KMS-11 (cell line): Measurements from ENCODE around the gene SPINK2.

Source experiments
- H2AFZ ChIP-seq: fragments of 200-600 bp; sonication (generic); 2 replicates; pipeline ENCODE4 v1.6.1; 2016; ENCODE audit warnings: antibody characterized with exemption, mixed run types, low read depth
- H3K27ac ChIP-seq: fragments of 200-600 bp; sonication (generic); 2 replicates; pipeline ENCODE4 v1.6.1; 2016; ENCODE audit warnings: mild to moderate bottlenecking, mixed run types
- H3K27me3 ChIP-seq: fragments of 200-600 bp; sonication (generic); 2 replicates; pipeline ENCODE4 v1.6.1; 2017; ENCODE audit warnings: mild to moderate bottlenecking, low read depth, mixed run types, moderate library complexity; ENCODE audit not compliant: insufficient read depth
- H3K36me3 ChIP-seq: fragments of 200-600 bp; sonication (generic); 2 replicates; pipeline ENCODE4 v1.6.1; 2017; ENCODE audit warnings: mild to moderate bottlenecking, mixed run types; ENCODE audit not compliant: insufficient read depth
- H3K4me1 ChIP-seq: fragments of 200-600 bp; sonication (generic); 2 replicates; pipeline ENCODE4 v1.6.1; 2016; ENCODE audit warnings: mild to moderate bottlenecking, low read depth, mixed run types; ENCODE audit not compliant: poor library complexity, severe bottlenecking
- H3K4me2 ChIP-seq: fragments of 200-600 bp; sonication (generic); 2 replicates; pipeline ENCODE4 v1.7.0; 2016; ENCODE audit warnings: mild to moderate bottlenecking, mixed run types
- H3K4me3 ChIP-seq: fragments of 200-600 bp; sonication (generic); IDR thresholded peaks from 2 replicates; pipeline ENCODE4 v1.6.1; 2017; ENCODE audit warnings: low read depth, low read length, mixed read lengths; ENCODE audit not compliant: insufficient read depth
- H3K79me2 ChIP-seq: fragments of 200-600 bp; sonication (generic); 2 replicates; pipeline ENCODE4 v1.6.1; 2016; ENCODE audit warnings: low read depth, mixed run types; ENCODE audit not compliant: insufficient read depth
- H3K9ac ChIP-seq: fragments of 200-600 bp; sonication (generic); 2 replicates; pipeline ENCODE4 v1.6.1; 2016; ENCODE audit warnings: mild to moderate bottlenecking, mixed run types
- H4K20me1 ChIP-seq: fragments of 200-600 bp; sonication (generic); 2 replicates; pipeline ENCODE4 v1.6.1; 2016; ENCODE audit warnings: mild to moderate bottlenecking, mixed run types; ENCODE audit not compliant: insufficient read depth
- TF ChIP-seq, protein P1 (sequence below): fragments of 200-600 bp; sonication (generic); conservative IDR thresholded peaks from 2 replicates; pipeline ENCODE4 v1.6.1; 2017; ENCODE audit warnings: low read depth, mild to moderate bottlenecking, antibody characterized with exemption, low read length, moderate library complexity, mixed read lengths

Gene SPINK2

DNA sequence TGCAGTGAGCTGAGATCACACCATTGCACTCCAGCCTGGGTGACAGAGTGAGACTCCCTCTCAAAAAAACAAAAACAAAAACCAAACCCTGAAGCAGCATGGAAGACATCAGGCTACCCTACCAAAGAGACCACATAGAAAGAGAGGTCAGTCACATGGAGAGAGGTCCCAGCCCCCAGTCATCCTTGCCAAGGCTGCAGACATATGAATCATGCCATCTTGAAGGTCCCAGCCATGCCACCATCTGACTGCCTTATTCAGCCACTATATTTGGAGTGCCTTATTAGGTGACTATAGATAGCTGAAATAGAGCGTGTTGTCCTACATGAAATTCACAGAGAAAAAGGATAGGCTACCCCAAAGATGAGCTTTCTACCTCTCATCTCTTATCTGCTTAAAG is 48.2 kb downstream of the SPINK2 start:
- Histone ChIP-seq H2AFZ (no peak overlapping the region), H3K36me3 (no peaks in the 10 kb centered on the region), H3K27me3 (no peaks in the 10 kb centered on the region), H3K4me2 (no peak overlapping the region), H3K4me3 (no peak overlapping the region), H3K9ac (no peak overlapping the region), H3K27ac (no peak overlapping the region), H3K4me1 (peaks cover 1% of the 10 kb centered on the region), H3K79me2 (no peaks in the 10 kb centered on the region), H4K20me1 (no peaks in the 10 kb centered on the region)
- TF ChIP-seq, protein P1, sequence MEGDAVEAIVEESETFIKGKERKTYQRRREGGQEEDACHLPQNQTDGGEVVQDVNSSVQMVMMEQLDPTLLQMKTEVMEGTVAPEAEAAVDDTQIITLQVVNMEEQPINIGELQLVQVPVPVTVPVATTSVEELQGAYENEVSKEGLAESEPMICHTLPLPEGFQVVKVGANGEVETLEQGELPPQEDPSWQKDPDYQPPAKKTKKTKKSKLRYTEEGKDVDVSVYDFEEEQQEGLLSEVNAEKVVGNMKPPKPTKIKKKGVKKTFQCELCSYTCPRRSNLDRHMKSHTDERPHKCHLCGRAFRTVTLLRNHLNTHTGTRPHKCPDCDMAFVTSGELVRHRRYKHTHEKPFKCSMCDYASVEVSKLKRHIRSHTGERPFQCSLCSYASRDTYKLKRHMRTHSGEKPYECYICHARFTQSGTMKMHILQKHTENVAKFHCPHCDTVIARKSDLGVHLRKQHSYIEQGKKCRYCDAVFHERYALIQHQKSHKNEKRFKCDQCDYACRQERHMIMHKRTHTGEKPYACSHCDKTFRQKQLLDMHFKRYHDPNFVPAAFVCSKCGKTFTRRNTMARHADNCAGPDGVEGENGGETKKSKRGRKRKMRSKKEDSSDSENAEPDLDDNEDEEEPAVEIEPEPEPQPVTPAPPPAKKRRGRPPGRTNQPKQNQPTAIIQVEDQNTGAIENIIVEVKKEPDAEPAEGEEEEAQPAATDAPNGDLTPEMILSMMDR: no peak

GRCh38 chr4:56772134-56772533 is 49.4 kb downstream of the SPINK2 start:
- no peaks in the 10 kb centered on the region for H4K20me1 ChIP-seq
- H2AFZ ChIP-seq: no peak overlapping the region
- no peak overlapping the region for H3K4me3 ChIP-seq
- H3K4me1 ChIP-seq: peaks cover 3% of the 10 kb centered on the region
- no peak overlapping the region for H3K4me2 ChIP-seq
- H3K9ac ChIP-seq: no peak overlapping the region
- no peaks in the 10 kb centered on the region for H3K27me3 ChIP-seq
- H3K36me3 ChIP-seq: no peaks in the 10 kb centered on the region
- no peaks in the 10 kb centered on the region for H3K79me2 ChIP-seq
- H3K27ac ChIP-seq: no peak overlapping the region
- TF ChIP-seq, protein P1: no peak

GRCh38 chr4:56768763-56769162 is 52.7 kb downstream of the SPINK2 start:
- Histone ChIP-seq H3K4me3 (no peak overlapping the region), H2AFZ (no peak overlapping the region), H3K4me2 (no peak overlapping the region), H3K36me3 (no peaks in the 10 kb centered on the region), H3K27ac (no peak overlapping the region), H3K79me2 (no peaks in the 10 kb centered on the region), H4K20me1 (no peaks in the 10 kb centered on the region), H3K9ac (no peak overlapping the region), H3K27me3 (no peaks in the 10 kb centered on the region), H3K4me1 (peaks cover 3% of the 10 kb centered on the region)
- TF ChIP-seq, protein P1: no peak

GRCh38 chr4:56768316-56768715 is 53.2 kb downstream of the SPINK2 start:
- no peak overlapping the region for H2AFZ ChIP-seq
- H3K4me2 ChIP-seq: no peak overlapping the region
- H3K9ac ChIP-seq: no peak overlapping the region
- H3K36me3 ChIP-seq: no peaks in the 10 kb centered on the region
- H3K4me3 ChIP-seq: no peak overlapping the region
- no peaks in the 10 kb centered on the region for H4K20me1 ChIP-seq
- TF ChIP-seq, protein P1: no peak
- H3K4me1 ChIP-seq: peaks cover 3% of the 10 kb centered on the region
- H3K27me3 ChIP-seq: no peaks in the 10 kb centered on the region
- no peaks in the 10 kb centered on the region for H3K79me2 ChIP-seq
- H3K27ac ChIP-seq: no peak overlapping the region
